Mucosa of descending colon (tissue), 3 donors: ENCODE measurements around the gene GALNTL6. TPM values are rescaled to one million over a fixed set of nuclear protein-coding genes. Genes with fewer than 3 reads are reported as not detected.

Experiments used
- ATAC-seq: fragments of 200-7000 bp; cut with Tn5 transposase; one replicate; pipeline ENCODE4 v1.9.1; 2020; ENCODE audit warnings: mild to moderate bottlenecking, moderate library complexity
- DNase-seq, 3 donors: peaks; one replicate each; pipeline ENCODE4 v3.0.0-alpha.2; 2020
- H3K36me3 ChIP-seq: fragments of 200-600 bp; one replicate; pipeline ENCODE4 v1.8.0; 2021; ENCODE audit warnings: low read depth, mild to moderate bottlenecking
- H3K4me1 ChIP-seq: fragments of 200-600 bp; one replicate; pipeline ENCODE4 v1.8.0; 2021; ENCODE audit warnings: low read depth, mild to moderate bottlenecking
- H3K4me3 ChIP-seq: fragments of 200-600 bp; one replicate; pipeline ENCODE4 v1.8.0; 2021; ENCODE audit warnings: mild to moderate bottlenecking
- H3K9me3 ChIP-seq: fragments of 200-600 bp; one replicate; pipeline ENCODE4 v1.8.0; 2021; ENCODE audit warnings: mild to moderate bottlenecking
- CTCF ChIP-seq: fragments of 200-600 bp; IDR thresholded peaks from one replicate; pipeline ENCODE4 v1.8.0; 2022; ENCODE audit warnings: antibody characterized with exemption, mild to moderate bottlenecking
- intact Hi-C, 2 donors: fragments of 100-400 bp; cut with DNase I in 1 of 2; cut with micrococcal nuclease in 1 of 2; formaldehyde crosslinking; loops; one replicate each; pipeline versions ENCODE4 v1.11.0 to v1.11.1; 2022; cut with DNase I, micrococcal nuclease
- total RNA-seq, 3 donors: library from RNA; stranded (reverse); fragmentation: NEBNext Ultra II Directional in 2 of 3; extraction: Animal tissue kit (Norgen Biotek cat#: 25700) in 2 of 3; gene quantifications; one replicate each; pipeline versions ENCODE4 v1.2.1 to v1.2.4, GENCODE V29; 2021 to 2023
- donor health status: DM: no; HTN: no; CAD: no; lungs with moderate emphysema.
- donor health status: DM: no; HTN: no; CAD: no.
- donor health status: DM: no; HTN: yes; CAD: no.

Gene GALNTL6
- total RNA-seq, 3 donors from 2014 or later, result 0.12 to 0.27 (median 0.19) TPM

DNA sequence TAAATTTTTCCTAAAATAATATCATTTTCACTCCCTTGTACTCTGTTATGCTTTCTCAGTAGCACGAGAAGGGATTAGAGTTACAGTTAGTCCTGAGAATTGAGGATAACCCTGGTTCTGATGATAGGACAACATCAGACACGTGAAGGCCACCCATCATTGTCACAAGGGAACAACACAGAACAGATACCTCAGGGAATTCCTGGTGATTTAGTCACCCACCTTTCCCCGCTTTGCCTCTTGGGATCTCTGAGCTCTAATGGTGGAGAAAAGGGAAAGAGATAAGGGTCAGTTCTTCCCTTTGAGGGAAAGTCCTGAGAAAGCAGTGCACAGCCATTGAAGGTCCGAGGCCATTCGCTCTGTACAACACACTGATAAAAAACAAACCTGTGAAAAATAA is 1243.1 kb downstream of the GALNTL6 start:
- Histone ChIP-seq H3K4me1 (no peaks in the 10 kb centered on the region), H3K9me3 (no peaks in the 10 kb centered on the region), H3K36me3 (no peaks in the 10 kb centered on the region), H3K4me3 (no peak overlapping the region)
- DNase-seq (no peak), ATAC-seq (no peak)
- no peak for TF ChIP-seq CTCF
- intact Hi-C loops, result no loop called here

GRCh38 chr4:173056710-173057109 is 1243.5 kb downstream of the GALNTL6 start:
- ATAC-seq (no peak), DNase-seq (no peak)
- no peak for TF ChIP-seq CTCF
- no peaks in the 10 kb centered on the region for H3K4me1 ChIP-seq
- no peaks in the 10 kb centered on the region for H3K36me3 ChIP-seq
- no peak overlapping the region for H3K4me3 ChIP-seq
- no peaks in the 10 kb centered on the region for H3K9me3 ChIP-seq
- intact Hi-C loops, result no loop called here

GRCh38 chr4:173057442-173057841 is 1244.2 kb downstream of the GALNTL6 start:
- no peaks in the 10 kb centered on the region for H3K36me3 ChIP-seq
- H3K4me3 ChIP-seq, result no peak overlapping the region
- ATAC-seq (peak; percentile 63), DNase-seq (no peak)
- no peak for TF ChIP-seq CTCF
- no peaks in the 10 kb centered on the region for H3K4me1 ChIP-seq
- H3K9me3 ChIP-seq, result no peaks in the 10 kb centered on the region
- intact Hi-C loops, result no loop called here

DNA sequence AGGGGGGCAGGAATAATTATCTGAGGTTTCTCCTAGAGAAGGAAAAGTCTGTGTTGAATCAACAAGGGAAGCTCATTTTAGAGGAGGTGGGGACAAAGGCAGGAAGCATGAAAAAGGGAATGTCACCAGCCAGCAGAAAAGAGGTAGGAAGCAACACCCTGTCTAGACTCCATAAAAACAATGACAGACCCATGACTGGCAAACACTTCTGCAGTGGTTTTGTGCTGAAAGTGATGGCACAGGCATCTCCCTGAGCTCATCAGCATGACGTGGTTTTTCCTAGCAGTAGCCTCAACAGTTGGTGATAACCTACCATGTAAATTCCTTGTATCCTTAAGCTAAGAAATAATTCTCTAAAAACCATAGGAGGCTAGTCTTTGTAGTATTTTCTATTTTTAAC is 1244.7 kb downstream of the GALNTL6 start:
- no peak for ATAC-seq
- intact Hi-C loops, result no loop called here

GRCh38 chr4:173061160-173061559 is 1248.0 kb downstream of the GALNTL6 start:
- no peak for TF ChIP-seq CTCF
- H3K4me3 ChIP-seq, result no peak overlapping the region
- no peaks in the 10 kb centered on the region for H3K9me3 ChIP-seq
- intact Hi-C loops, result no loop called here
- H3K4me1 ChIP-seq, result no peaks in the 10 kb centered on the region
- ATAC-seq (no peak), DNase-seq (no peak)
- no peaks in the 10 kb centered on the region for H3K36me3 ChIP-seq

More for the DNA sequence above, 1244.7 kb downstream of the GALNTL6 start:
- Histone ChIP-seq H3K9me3 (no peaks in the 10 kb centered on the region), H3K4me1 (no peaks in the 10 kb centered on the region), H3K4me3 (no peak overlapping the region), H3K36me3 (no peaks in the 10 kb centered on the region)
- no peak for TF ChIP-seq CTCF
- DNase-seq, result no peak

GRCh38 chr4:173073939-173074500 is 1260.8 kb downstream of the GALNTL6 start:
- Histone ChIP-seq H3K4me3 (no peak overlapping the region), H3K9me3 (peaks cover 11% of the 10 kb centered on the region), H3K4me1 (peaks cover 4% of the 10 kb centered on the region), H3K36me3 (no peaks in the 10 kb centered on the region)
- intact Hi-C loops, result no loop called here
- DNase-seq (peak in 1 of 3 donors; percentile 12), ATAC-seq (peak; percentile 88)
- TF ChIP-seq CTCF, result no peak
